Measurements from ENCODE around the gene GFOD2.

DNA sequence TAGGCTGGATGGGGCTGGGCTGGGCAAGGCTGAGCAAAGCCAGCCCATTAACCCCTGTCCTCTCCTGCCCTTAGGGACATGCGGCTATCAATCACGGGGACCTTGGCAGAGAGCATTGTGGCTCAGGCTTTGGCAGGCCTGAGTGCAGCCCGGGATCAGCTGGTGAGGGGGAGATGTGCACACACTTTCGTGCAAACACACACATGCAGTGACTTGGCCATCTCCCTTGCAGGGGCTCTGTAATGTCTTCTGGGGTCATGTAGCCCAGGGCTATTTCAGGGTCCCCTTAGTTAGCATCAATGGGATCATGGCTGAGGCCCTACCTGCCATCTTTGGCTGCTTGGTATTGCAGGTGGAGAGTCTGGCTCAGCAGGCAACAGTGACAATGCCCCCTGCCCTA lies 67.3 kb downstream of the GFOD2 start:
- TF ChIP-seq, protein P1, sequence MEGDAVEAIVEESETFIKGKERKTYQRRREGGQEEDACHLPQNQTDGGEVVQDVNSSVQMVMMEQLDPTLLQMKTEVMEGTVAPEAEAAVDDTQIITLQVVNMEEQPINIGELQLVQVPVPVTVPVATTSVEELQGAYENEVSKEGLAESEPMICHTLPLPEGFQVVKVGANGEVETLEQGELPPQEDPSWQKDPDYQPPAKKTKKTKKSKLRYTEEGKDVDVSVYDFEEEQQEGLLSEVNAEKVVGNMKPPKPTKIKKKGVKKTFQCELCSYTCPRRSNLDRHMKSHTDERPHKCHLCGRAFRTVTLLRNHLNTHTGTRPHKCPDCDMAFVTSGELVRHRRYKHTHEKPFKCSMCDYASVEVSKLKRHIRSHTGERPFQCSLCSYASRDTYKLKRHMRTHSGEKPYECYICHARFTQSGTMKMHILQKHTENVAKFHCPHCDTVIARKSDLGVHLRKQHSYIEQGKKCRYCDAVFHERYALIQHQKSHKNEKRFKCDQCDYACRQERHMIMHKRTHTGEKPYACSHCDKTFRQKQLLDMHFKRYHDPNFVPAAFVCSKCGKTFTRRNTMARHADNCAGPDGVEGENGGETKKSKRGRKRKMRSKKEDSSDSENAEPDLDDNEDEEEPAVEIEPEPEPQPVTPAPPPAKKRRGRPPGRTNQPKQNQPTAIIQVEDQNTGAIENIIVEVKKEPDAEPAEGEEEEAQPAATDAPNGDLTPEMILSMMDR (conservative IDR thresholded peaks at IDR 0.05; ENCODE audit: low read depth in 2 of 2), result no peak
- TF ChIP-seq CREB1 (CRISPR knock-in tag; IDR thresholded peaks at IDR 0.05; ENCODE audit: low read depth), result no peak
- no peak for TF ChIP-seq EZH2 (IDR thresholded peaks at IDR 0.05; ENCODE audit: low read depth, unreplicated experiment)
- TF ChIP-seq JUNB (IDR thresholded peaks at IDR 0.05; ENCODE audit: unreplicated experiment), result no peak
- no peak for TF ChIP-seq POLR2AphosphoS5 (IDR thresholded peaks at IDR 0.05; ENCODE audit: low read depth)
- no peak for TF ChIP-seq EZH2phosphoT487 (IDR thresholded peaks at IDR 0.05; ENCODE audit: unreplicated experiment)
- TF ChIP-seq, protein P2, sequence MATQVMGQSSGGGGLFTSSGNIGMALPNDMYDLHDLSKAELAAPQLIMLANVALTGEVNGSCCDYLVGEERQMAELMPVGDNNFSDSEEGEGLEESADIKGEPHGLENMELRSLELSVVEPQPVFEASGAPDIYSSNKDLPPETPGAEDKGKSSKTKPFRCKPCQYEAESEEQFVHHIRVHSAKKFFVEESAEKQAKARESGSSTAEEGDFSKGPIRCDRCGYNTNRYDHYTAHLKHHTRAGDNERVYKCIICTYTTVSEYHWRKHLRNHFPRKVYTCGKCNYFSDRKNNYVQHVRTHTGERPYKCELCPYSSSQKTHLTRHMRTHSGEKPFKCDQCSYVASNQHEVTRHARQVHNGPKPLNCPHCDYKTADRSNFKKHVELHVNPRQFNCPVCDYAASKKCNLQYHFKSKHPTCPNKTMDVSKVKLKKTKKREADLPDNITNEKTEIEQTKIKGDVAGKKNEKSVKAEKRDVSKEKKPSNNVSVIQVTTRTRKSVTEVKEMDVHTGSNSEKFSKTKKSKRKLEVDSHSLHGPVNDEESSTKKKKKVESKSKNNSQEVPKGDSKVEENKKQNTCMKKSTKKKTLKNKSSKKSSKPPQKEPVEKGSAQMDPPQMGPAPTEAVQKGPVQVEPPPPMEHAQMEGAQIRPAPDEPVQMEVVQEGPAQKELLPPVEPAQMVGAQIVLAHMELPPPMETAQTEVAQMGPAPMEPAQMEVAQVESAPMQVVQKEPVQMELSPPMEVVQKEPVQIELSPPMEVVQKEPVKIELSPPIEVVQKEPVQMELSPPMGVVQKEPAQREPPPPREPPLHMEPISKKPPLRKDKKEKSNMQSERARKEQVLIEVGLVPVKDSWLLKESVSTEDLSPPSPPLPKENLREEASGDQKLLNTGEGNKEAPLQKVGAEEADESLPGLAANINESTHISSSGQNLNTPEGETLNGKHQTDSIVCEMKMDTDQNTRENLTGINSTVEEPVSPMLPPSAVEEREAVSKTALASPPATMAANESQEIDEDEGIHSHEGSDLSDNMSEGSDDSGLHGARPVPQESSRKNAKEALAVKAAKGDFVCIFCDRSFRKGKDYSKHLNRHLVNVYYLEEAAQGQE (IDR thresholded peaks at IDR 0.05; ENCODE audit: unreplicated experiment), result no peak

Measured in GM23338 (cell line).